GM12878 (cell line): ENCODE data around the gene ATP5F1D. TPM values are rescaled to one million over a fixed set of nuclear protein-coding genes. Genes with fewer than 3 reads are reported as not detected.
A peak's percentile ranks its signal among the peaks of the same experiment; 100 is the strongest.

Experiments
- BCLAF1 ChIP-seq: fragments of 450-650 bp; IDR thresholded peaks from 2 replicates; pipeline ENCODE4 v1.6.1; 2017; ENCODE audit warnings: antibody characterized with exemption, mild to moderate bottlenecking, moderate library complexity
- BHLHE40 ChIP-seq, 2 experiments: fragments of 450-650 bp in 1 of 2; IDR thresholded peaks; 2 replicates each; pipeline ENCODE4 v1.6.1; 2011 to 2017; ENCODE audit warnings: low read depth in 2 of 2, borderline replicate concordance in 1 of 2, improper control_type of control experiment in 1 of 2, low read length in 1 of 2, mild to moderate bottlenecking in 1 of 2
- CHD4 ChIP-seq: fragments of 200-600 bp; sonication (generic); IDR thresholded peaks from 2 replicates; pipeline ENCODE4 v1.6.1; 2016; ENCODE audit warnings: mild to moderate bottlenecking
- EED ChIP-seq: sonication (generic); IDR thresholded peaks from 2 replicates; pipeline ENCODE4 v1.6.1; 2016; ENCODE audit warnings: antibody characterized with exemption, low read depth
- HCFC1 ChIP-seq: fragments of 150-350 bp; IDR thresholded peaks from 2 replicates; pipeline ENCODE4 v1.6.1; 2014; ENCODE audit warnings: low read length
- IKZF1 ChIP-seq: fragments of 450-650 bp; conservative IDR thresholded peaks from 2 replicates; pipeline ENCODE4 v1.6.1; 2017; ENCODE audit warnings: antibody characterized with exemption, mild to moderate bottlenecking
- NBN ChIP-seq: fragments of 450-650 bp; IDR thresholded peaks from 2 replicates; pipeline ENCODE4 v1.6.1; 2016
- NR2C2 ChIP-seq: IDR thresholded peaks from 2 replicates; pipeline ENCODE4 v1.6.1; 2011; ENCODE audit warnings: borderline replicate concordance, low read depth; ENCODE audit not compliant: control insufficient read depth, insufficient read length
- PAX5 ChIP-seq: IDR thresholded peaks from 2 replicates; pipeline ENCODE4 v1.6.1; 2011; ENCODE audit warnings: low read depth, low read length, borderline replicate concordance
- POLR2AphosphoS2 ChIP-seq: IDR thresholded peaks from 2 replicates; pipeline ENCODE4 v1.6.1; 2011; ENCODE audit warnings: low read depth, mild to moderate bottlenecking, low read length, improper control_type of control experiment, moderate library complexity
- POU2F2 ChIP-seq: IDR thresholded peaks from 3 replicates; pipeline ENCODE4 v1.6.1; 2011; ENCODE audit warnings: low read depth, mild to moderate bottlenecking, low read length, borderline replicate concordance
- RB1 ChIP-seq: fragments of 450-650 bp; formaldehyde crosslinking; IDR thresholded peaks from 2 replicates; pipeline ENCODE4 v1.6.1; 2017; ENCODE audit warnings: mild to moderate bottlenecking, borderline replicate concordance
- RBBP5 ChIP-seq: fragments of 200-600 bp; sonication (generic); conservative IDR thresholded peaks from 2 replicates; pipeline ENCODE4 v1.6.1; 2016
- RUNX3 ChIP-seq: IDR thresholded peaks from 2 replicates; pipeline ENCODE4 v1.6.1; 2012; ENCODE audit warnings: low read length, inconsistent platforms
- SIX5 ChIP-seq: IDR thresholded peaks from 2 replicates; pipeline ENCODE4 v1.6.1; 2011; ENCODE audit warnings: mild to moderate bottlenecking, low read depth, low read length, moderate library complexity; ENCODE audit not compliant: severe bottlenecking
- TAF1 ChIP-seq: IDR thresholded peaks from 2 replicates; pipeline ENCODE4 v1.6.1; 2011; ENCODE audit warnings: mild to moderate bottlenecking, low read depth, low read length, borderline replicate concordance
- YBX1 ChIP-seq: fragments of 450-650 bp; IDR thresholded peaks from 2 replicates; pipeline ENCODE4 v1.6.1; 2016; ENCODE audit warnings: antibody characterized with exemption
- ZBED1 ChIP-seq: IDR thresholded peaks from 2 replicates; pipeline ENCODE4 v1.6.1; 2016; ENCODE audit warnings: borderline replicate concordance
- ZBTB40 ChIP-seq: fragments of 450-650 bp; IDR thresholded peaks from 2 replicates; pipeline ENCODE4 v1.6.1; 2016; ENCODE audit warnings: mild to moderate bottlenecking, moderate library complexity, borderline replicate concordance
- ZNF592 ChIP-seq: fragments of 450-650 bp; IDR thresholded peaks from 2 replicates; pipeline ENCODE4 v1.6.1; 2017; ENCODE audit warnings: mild to moderate bottlenecking, moderate library complexity
- polyA plus RNA-seq, 11 experiments: library from polyadenylated mRNA; depleted of rRNA in 4 of 11; unstranded in 6 of 11; stranded (reverse) in 5 of 11; fragments of >200 nt; fragmentation: Nextera tagmentation in 4 of 11; fragmentation: Illumina TruSeq in 1 of 11; extraction: Ambion mirVana in 4 of 11; extraction: Trizol in 1 of 11; gene quantifications; 1 replicate in 1 of 11; 2 replicates in 10 of 11; pipeline versions ENCODE4 v1.2.1 to v1.2.3, GENCODE V29; 2011 to 2016; ENCODE audit warnings: inconsistent platforms in 2 of 11, missing spikeins in 2 of 11, low read depth in 1 of 11
- total RNA-seq, 4 experiments: library from RNA; depleted of rRNA in 3 of 4; stranded (reverse); fragments of >200 nt in 3 of 4; fragmentation: Illumina TruSeq in 1 of 4; extraction: Trizol in 1 of 4; gene quantifications; 2 replicates each; pipeline versions ENCODE4 v1.2.1 to v1.2.3, GENCODE V29; 2013 to 2021

Gene ATP5F1D
- total and polyA plus RNA-seq, 10 of the 15 experiments (the other 5 are each of a cell fraction or from before 2014, with no cell fraction given): 7.2 to 357 (median 49.5) TPM

GRCh38 chr19:1268226-1269064, 26.9 kb downstream of the ATP5F1D start (continued):
- TF ChIP-seq TAF1 (no peak), BHLHE40 (IDR thresholded peaks at IDR 0.05; ENCODE audit: borderline replicate concordance in 1 of 2, low read depth in 2 of 2, low read length in 1 of 2) (peak in 1 of 2 experiments; percentile 98; a peak in 2 of 4 replicates), YBX1 (no peak), IKZF1 (no peak), CHD4 (no peak), PAX5 (peak; percentile 99), HCFC1 (no peak), RBBP5 (no peak), BCLAF1 (no peak), SIX5 (no peak), RUNX3 (no peak), POLR2AphosphoS2 (no peak), ZBED1 (no peak), NR2C2 (no peak), RB1 (no peak), EED (no peak), NBN (0 out of 2 replicates have a peak, but pooled peaks have one; percentile 22), ZNF592 (no peak), POU2F2 (no peak), ZBTB40 (no peak)
